ENCODE measurements around the gene KSR2.

- TF ChIP-seq MAX (IDR thresholded peaks at IDR 0.05; ENCODE audit: insufficient read depth, insufficient read length) (no peak), EZH2 (IDR thresholded peaks at IDR 0.05; ENCODE audit: borderline replicate concordance, low read depth, low read length, severe bottlenecking) (no peak), POLR2A (IDR thresholded peaks at IDR 0.05; ENCODE audit: low read depth, low read length) (no peak), FOS (IDR thresholded peaks at IDR 0.05; ENCODE audit: borderline replicate concordance, insufficient read depth, low read length) (no peak)
- TF ChIP-seq, protein P1, sequence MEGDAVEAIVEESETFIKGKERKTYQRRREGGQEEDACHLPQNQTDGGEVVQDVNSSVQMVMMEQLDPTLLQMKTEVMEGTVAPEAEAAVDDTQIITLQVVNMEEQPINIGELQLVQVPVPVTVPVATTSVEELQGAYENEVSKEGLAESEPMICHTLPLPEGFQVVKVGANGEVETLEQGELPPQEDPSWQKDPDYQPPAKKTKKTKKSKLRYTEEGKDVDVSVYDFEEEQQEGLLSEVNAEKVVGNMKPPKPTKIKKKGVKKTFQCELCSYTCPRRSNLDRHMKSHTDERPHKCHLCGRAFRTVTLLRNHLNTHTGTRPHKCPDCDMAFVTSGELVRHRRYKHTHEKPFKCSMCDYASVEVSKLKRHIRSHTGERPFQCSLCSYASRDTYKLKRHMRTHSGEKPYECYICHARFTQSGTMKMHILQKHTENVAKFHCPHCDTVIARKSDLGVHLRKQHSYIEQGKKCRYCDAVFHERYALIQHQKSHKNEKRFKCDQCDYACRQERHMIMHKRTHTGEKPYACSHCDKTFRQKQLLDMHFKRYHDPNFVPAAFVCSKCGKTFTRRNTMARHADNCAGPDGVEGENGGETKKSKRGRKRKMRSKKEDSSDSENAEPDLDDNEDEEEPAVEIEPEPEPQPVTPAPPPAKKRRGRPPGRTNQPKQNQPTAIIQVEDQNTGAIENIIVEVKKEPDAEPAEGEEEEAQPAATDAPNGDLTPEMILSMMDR (IDR thresholded peaks at IDR 0.05; ENCODE audit: extremely low read depth in 1 of 2, insufficient read depth in 1 of 2, low read depth in 1 of 2, low read length in 2 of 2), result no peak
These were observed 83.6 kb downstream of the KSR2 start for GRCh38 chr12:117885211-117885610.

Measured in endothelial cell of umbilical vein (primary cell).